ENCODE measurements around the gene FAM13A. TPM values are rescaled to one million over a fixed set of nuclear protein-coding genes. Genes with fewer than 3 reads are reported as not detected.

The FAM13A gene
- total and polyA plus RNA-seq, 9 of the 15 experiments (the other 6 are each of a cell fraction or from before 2014, with no cell fraction given): 11.3 to 23.3 (median 14.7) TPM

- no peak for TF ChIP-seq NFE2 (IDR thresholded peaks at IDR 0.05; ENCODE audit: low read depth)
- no peak for TF ChIP-seq RBM22 (IDR thresholded peaks at IDR 0.05; ENCODE audit: low read depth, low read length, poor library complexity, severe bottlenecking)
- TF ChIP-seq ZKSCAN1 (IDR thresholded peaks at IDR 0.05; ENCODE audit: low read depth, low read length): no peak
- no peak for TF ChIP-seq MCM7 (IDR thresholded peaks at IDR 0.05)
- TF ChIP-seq CREB5 (CRISPR knock-in tag; IDR thresholded peaks at IDR 0.05): no peak
- TF ChIP-seq SREBF1 (IDR thresholded peaks at IDR 0.05; ENCODE audit: borderline replicate concordance, low read depth, low read length): no peak
- no peak for TF ChIP-seq KAT8 (IDR thresholded peaks at IDR 0.05; ENCODE audit: low read depth)
- no peak for TF ChIP-seq MAFG (tag; conservative IDR thresholded peaks at IDR 0.05)
- TF ChIP-seq STAT5B (CRISPR knock-in tag; IDR thresholded peaks at IDR 0.05): no peak
- TF ChIP-seq NELFE (IDR thresholded peaks at IDR 0.05; ENCODE audit: insufficient read depth, insufficient read length): no peak
- no peak for TF ChIP-seq ZNF696 (CRISPR knock-in tag; conservative IDR thresholded peaks at IDR 0.05)
- TF ChIP-seq REST (IDR thresholded peaks at IDR 0.05; ENCODE audit: borderline replicate concordance): no peak
- TF ChIP-seq REST (CRISPR knock-in tag; IDR thresholded peaks at IDR 0.05; ENCODE audit: low read depth): no peak
- no peak for TF ChIP-seq NCOA4 (IDR thresholded peaks at IDR 0.05; ENCODE audit: partially characterized antibody)
- no peak for TF ChIP-seq SIRT6 (IDR thresholded peaks at IDR 0.05; ENCODE audit: low read depth, low read length)
- no peaks in the 10 kb centered on the region for H3K79me2 ChIP-seq (ENCODE audit: control insufficient read depth, insufficient read depth, low read length)
- POLR2A ChIA-PET: no interaction called here
- no peaks in the 10 kb centered on the region for H4K20me1 ChIP-seq (replicated peaks; ENCODE audit: control insufficient read depth, insufficient read depth, low read length)
- BruUV-seq (replicated peaks): no TSS peak
- in situ Hi-C loops (cut with MboI): no loop called here
- H3K9ac ChIP-seq (ENCODE audit: insufficient read depth in 1 of 2, low read depth in 2 of 2, low read length in 2 of 2): no peak overlapping the region
- intact Hi-C loops (cut with micrococcal nuclease): no loop called here
- WGBS (ENCODE audit: insufficient coverage, low coverage, missing lambda C conversion rate): 59% methylated on average over 4 of the region's 4 CpGs
- H3K9me3 ChIP-seq (replicated peaks; ENCODE audit: control insufficient read depth, insufficient read depth, low read depth, low read length): no peaks in the 10 kb centered on the region
- no peak overlapping the region for H2AFZ ChIP-seq (ENCODE audit: low read depth, low read length)
- H3K4me1 ChIP-seq (replicated peaks in 1 of 2; ENCODE audit: control insufficient read depth in 2 of 2, insufficient read depth in 2 of 2, low read length in 2 of 2): no peaks in the 10 kb centered on the region
- H3K9me1 ChIP-seq (ENCODE audit: control insufficient read depth, insufficient read depth, low read length): no peaks in the 10 kb centered on the region
- H3K27me3 ChIP-seq (ENCODE audit: control insufficient read depth in 2 of 2, insufficient read depth in 2 of 2, low read length in 2 of 2): no peaks in the 10 kb centered on the region
- no peak overlapping the region for H3K27ac ChIP-seq (ENCODE audit: extremely low read depth, low read depth, low read length)
- no peak for ATAC-seq
- H3K36me3 ChIP-seq (ENCODE audit: control insufficient read depth, insufficient read depth, low read length): peaks cover 33% of the 10 kb centered on the region; the same call in 2 of the 3 replicates
- H3K4me2 ChIP-seq (ENCODE audit: insufficient read depth, low read length): no peak overlapping the region
- FAIRE-seq: no peak
- DNase-seq (ENCODE audit: extremely low read depth in 1 of 4, low spot score in 3 of 4): no peak
- no peak overlapping the region for H3K4me3 ChIP-seq
- CTCF ChIA-PET (ENCODE audit: low intra/inter-chr PET ratio): interaction anchor here (0.6 kb wide), 1 partner anchor 236 kb away, joined by 3 read pairs; no protein-coding TSS in a partner anchor
Observed at GRCh38 chr4:88752076-88752463, 304.9 kb downstream of the FAM13A start.

All from K562 (cell line).